ENCODE results near the gene CEACAM20.
"Not testable (repeated sequence)": the region's sequence is repeated elsewhere in the genome, so short reads cannot be mapped to it uniquely, and the experiment has no call there.

The CEACAM20 gene

DNA sequence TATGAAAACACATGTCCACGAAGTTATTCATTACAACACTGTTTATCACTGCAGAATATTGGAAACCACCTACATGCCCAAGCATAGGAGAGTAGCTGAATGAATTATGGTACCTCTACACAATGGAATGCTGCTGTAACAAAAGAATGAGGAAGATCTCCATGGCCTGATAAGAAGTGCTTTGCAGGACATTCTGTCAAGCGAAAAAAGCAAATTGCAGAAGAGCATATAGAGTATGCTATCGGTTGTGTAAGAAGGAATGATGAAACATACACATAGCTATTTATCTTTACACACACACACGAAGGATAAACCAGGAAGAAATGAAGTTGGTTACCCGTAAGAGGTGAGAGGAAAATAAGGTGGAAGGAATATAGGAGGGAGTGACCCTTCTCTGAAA is 37.5 kb upstream of the CEACAM20 start:
- no peaks in the 10 kb centered on the region for H3K79me1 ChIP-seq (ENCODE audit: low read length)
- H3K27ac ChIP-seq (ENCODE audit: low read depth, low read length), result no peak overlapping the region
- H4K12ac ChIP-seq (ENCODE audit: low read depth, low read length), result no peak overlapping the region
- H2AFZ ChIP-seq (ENCODE audit: insufficient read depth, low read length, poor library complexity), result no peak overlapping the region
- H3K4me2 ChIP-seq (ENCODE audit: low read length), result no peak overlapping the region
- H3K4me3 ChIP-seq (ENCODE audit: low read depth, low read length), result no peak overlapping the region
- H2BK120ac ChIP-seq (ENCODE audit: insufficient read depth, low read length, poor library complexity), result no peak overlapping the region
- no peak overlapping the region for H3K23ac ChIP-seq (ENCODE audit: low read length)
- H3K18ac ChIP-seq (ENCODE audit: low read length), result no peak overlapping the region
- H2AK5ac ChIP-seq (ENCODE audit: low read length), result no peak overlapping the region
- peak; percentile 36 to 88 for DNase-seq
- no peaks in the 10 kb centered on the region for H3K27me3 ChIP-seq (ENCODE audit: insufficient read depth, low read length)
- H3K9ac ChIP-seq (ENCODE audit: low read length), result no peak overlapping the region
- no peaks in the 10 kb centered on the region for H3K9me3 ChIP-seq (ENCODE audit: insufficient read depth, low read depth, low read length)
- H4K91ac ChIP-seq (ENCODE audit: low read depth, low read length), result no peak overlapping the region
- no peaks in the 10 kb centered on the region for H3K36me3 ChIP-seq (ENCODE audit: control insufficient read depth in 1 of 2, insufficient read depth in 2 of 2, low read length in 2 of 2)
- no peak overlapping the region for H4K8ac ChIP-seq (ENCODE audit: low read depth, low read length)
- H3K4ac ChIP-seq (ENCODE audit: low read depth, low read length), result no peak overlapping the region
- no peaks in the 10 kb centered on the region for H3K79me2 ChIP-seq (ENCODE audit: control insufficient read depth, insufficient read depth, low read length, poor library complexity)
- no peak overlapping the region for H2BK12ac ChIP-seq (ENCODE audit: low read length)
- no peak overlapping the region for H2BK5ac ChIP-seq (ENCODE audit: low read depth, low read length, poor library complexity)
- H3K4me1 ChIP-seq (ENCODE audit: control insufficient read depth in 1 of 2, insufficient read depth in 2 of 2, low read length in 2 of 2), result no peaks in the 10 kb centered on the region
- H3K14ac ChIP-seq (ENCODE audit: low read length), result no peak overlapping the region
- no CpG with 5 or more reads among the region's 5 CpGs for WGBS (ENCODE audit: extremely low coverage, insufficient coverage, insufficient read length)

DNA sequence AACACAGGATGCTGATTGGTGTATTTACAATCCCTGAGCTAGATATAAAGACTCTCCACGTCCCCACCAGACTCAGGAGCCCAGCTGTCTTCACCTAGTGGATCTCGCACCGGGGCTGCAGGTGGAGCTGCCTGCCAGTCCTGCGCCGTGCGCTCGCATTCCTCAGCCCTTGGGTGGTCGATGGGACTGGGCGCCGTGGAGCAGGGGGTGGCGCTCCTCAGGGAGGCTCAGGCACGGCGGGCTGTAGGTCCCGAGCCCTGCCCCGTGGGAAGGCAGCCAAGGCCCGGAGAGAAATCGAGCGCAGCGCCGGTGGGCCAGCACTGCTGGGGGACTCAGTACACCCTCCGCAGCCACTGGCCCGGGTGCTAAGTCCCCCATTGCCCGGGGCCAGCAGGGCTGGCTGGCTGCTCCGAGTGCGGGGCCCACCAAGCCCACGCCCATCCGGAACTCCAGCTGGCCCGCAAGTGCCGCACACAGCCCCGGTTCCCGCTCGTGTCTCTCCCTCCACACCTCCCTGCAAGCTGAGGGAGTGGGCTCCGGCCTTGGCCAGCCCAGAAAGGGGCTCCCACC is 33.7 kb upstream of the CEACAM20 start:
- H2AFZ ChIP-seq (ENCODE audit: insufficient read depth, low read length, poor library complexity), result not testable (repeated sequence)

DNA sequence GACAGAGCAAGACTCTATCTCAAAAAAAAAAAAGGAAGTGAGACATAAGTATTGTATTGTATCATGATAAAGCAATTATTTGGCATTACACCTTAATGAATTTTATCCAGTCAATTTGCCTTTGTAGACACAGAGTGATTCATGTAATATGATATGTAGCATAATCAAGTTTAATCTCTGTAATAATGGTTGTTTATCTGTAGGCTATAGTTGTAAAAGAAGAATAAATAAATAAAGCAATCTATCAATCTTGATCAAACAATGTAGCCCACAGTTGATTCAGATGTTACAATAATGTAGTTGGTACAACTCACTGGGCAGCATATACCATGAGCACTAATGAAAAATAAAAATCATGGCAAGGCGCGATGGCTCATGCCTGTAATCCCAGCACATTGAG is 28.5 kb upstream of the CEACAM20 start:
- no peaks in the 10 kb centered on the region for H3K9me3 ChIP-seq (ENCODE audit: insufficient read depth, low read depth, low read length)
- no CpG with 5 or more reads among the region's 2 CpGs for WGBS (ENCODE audit: extremely low coverage, insufficient coverage, insufficient read length)

More for the DNA sequence above, 33.7 kb upstream of the CEACAM20 start:
- DNase-seq; H4K8ac ChIP-seq (ENCODE audit: low read depth, low read length); H4K91ac ChIP-seq (ENCODE audit: low read depth, low read length); H3K9me3 ChIP-seq (ENCODE audit: insufficient read depth, low read depth, low read length); H3K79me2 ChIP-seq (ENCODE audit: control insufficient read depth, insufficient read depth, low read length, poor library complexity); H3K27me3 ChIP-seq (ENCODE audit: insufficient read depth, low read length); H2BK120ac ChIP-seq (ENCODE audit: insufficient read depth, low read length, poor library complexity); H4K12ac ChIP-seq (ENCODE audit: low read depth, low read length); H3K27ac ChIP-seq (ENCODE audit: low read depth, low read length); H3K23ac ChIP-seq (ENCODE audit: low read length); H3K18ac ChIP-seq (ENCODE audit: low read length); H2AK5ac ChIP-seq (ENCODE audit: low read length); H3K14ac ChIP-seq (ENCODE audit: low read length); H2BK12ac ChIP-seq (ENCODE audit: low read length); H3K4me1 ChIP-seq (ENCODE audit: control insufficient read depth in 1 of 2, insufficient read depth in 2 of 2, low read length in 2 of 2); H2BK5ac ChIP-seq (ENCODE audit: low read depth, low read length, poor library complexity); H3K4ac ChIP-seq (ENCODE audit: low read depth, low read length); H3K4me2 ChIP-seq (ENCODE audit: low read length); H3K79me1 ChIP-seq (ENCODE audit: low read length); H3K36me3 ChIP-seq (ENCODE audit: control insufficient read depth in 1 of 2, insufficient read depth in 2 of 2, low read length in 2 of 2); H3K4me3 ChIP-seq (ENCODE audit: low read depth, low read length); H3K9ac ChIP-seq (ENCODE audit: low read length): not testable (repeated sequence)
- WGBS (ENCODE audit: extremely low coverage, insufficient coverage, insufficient read length), result no CpG with 5 or more reads among the region's 33 CpGs

DNA sequence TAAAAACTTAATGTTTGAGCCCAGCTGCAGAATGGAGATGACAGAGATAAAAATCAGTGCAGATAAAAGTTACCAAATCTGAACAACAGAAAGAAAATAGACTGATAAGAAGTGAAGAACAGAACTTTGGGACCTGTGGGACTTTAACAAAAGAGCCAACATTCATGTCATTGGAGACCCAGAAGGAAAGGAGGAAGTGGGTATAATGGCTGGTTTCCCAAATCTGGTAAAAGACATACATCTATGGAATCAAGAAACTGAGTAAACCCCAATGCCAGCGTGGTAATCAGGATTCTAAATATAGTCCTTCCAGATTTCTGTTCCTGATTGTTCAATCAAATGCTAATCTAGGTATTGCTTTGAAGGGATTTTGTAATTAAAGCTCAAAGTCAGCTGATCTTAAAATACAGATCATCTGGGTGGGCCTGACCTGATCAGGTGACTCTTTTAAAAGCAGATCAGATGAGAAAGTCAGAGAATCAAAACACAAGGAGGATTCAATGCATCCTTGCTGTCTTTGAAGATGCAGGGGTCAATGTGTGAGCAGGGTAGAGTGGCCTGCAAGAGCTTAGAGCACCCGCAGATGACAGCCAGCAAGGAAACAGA is 25.3 kb upstream of the CEACAM20 start:
- no peak overlapping the region for H3K18ac ChIP-seq (ENCODE audit: low read length)
- no peak overlapping the region for H4K8ac ChIP-seq (ENCODE audit: low read depth, low read length)
- no peak overlapping the region for H3K4ac ChIP-seq (ENCODE audit: low read depth, low read length)
- H3K4me3 ChIP-seq (ENCODE audit: low read depth, low read length), result no peak overlapping the region
- H2AK5ac ChIP-seq (ENCODE audit: low read length), result no peak overlapping the region
- no CpG with 5 or more reads among the region's 2 CpGs for WGBS (ENCODE audit: extremely low coverage, insufficient coverage, insufficient read length)
- no peak overlapping the region for H4K12ac ChIP-seq (ENCODE audit: low read depth, low read length)
- no peak overlapping the region for H3K14ac ChIP-seq (ENCODE audit: low read length)
- no peak overlapping the region for H3K27ac ChIP-seq (ENCODE audit: low read depth, low read length)
- H3K4me1 ChIP-seq (ENCODE audit: control insufficient read depth in 1 of 2, insufficient read depth in 2 of 2, low read length in 2 of 2), result peaks cover 0 to 6% of the 10 kb centered on the region in 2 experiments
- no peak for DNase-seq
- no peaks in the 10 kb centered on the region for H3K27me3 ChIP-seq (ENCODE audit: insufficient read depth, low read length)
- H3K4me2 ChIP-seq (ENCODE audit: low read length), result no peak overlapping the region
- no peak overlapping the region for H3K9ac ChIP-seq (ENCODE audit: low read length)
- no peak overlapping the region for H2BK5ac ChIP-seq (ENCODE audit: low read depth, low read length, poor library complexity)
- H2BK12ac ChIP-seq (ENCODE audit: low read length), result no peak overlapping the region
- no peak overlapping the region for H4K91ac ChIP-seq (ENCODE audit: low read depth, low read length)
- H2AFZ ChIP-seq (ENCODE audit: insufficient read depth, low read length, poor library complexity), result no peak overlapping the region
- H3K36me3 ChIP-seq (ENCODE audit: control insufficient read depth in 1 of 2, insufficient read depth in 2 of 2, low read length in 2 of 2), result no peaks in the 10 kb centered on the region
- no peaks in the 10 kb centered on the region for H3K9me3 ChIP-seq (ENCODE audit: insufficient read depth, low read depth, low read length)
- no peak overlapping the region for H3K23ac ChIP-seq (ENCODE audit: low read length)
- no peak overlapping the region for H2BK120ac ChIP-seq (ENCODE audit: insufficient read depth, low read length, poor library complexity)
- no peaks in the 10 kb centered on the region for H3K79me1 ChIP-seq (ENCODE audit: low read length)
- H3K79me2 ChIP-seq (ENCODE audit: control insufficient read depth, insufficient read depth, low read length, poor library complexity), result no peaks in the 10 kb centered on the region

More for the DNA sequence above, 28.5 kb upstream of the CEACAM20 start:
- Histone ChIP-seq H3K79me2 (ENCODE audit: control insufficient read depth, insufficient read depth, low read length, poor library complexity) (no peaks in the 10 kb centered on the region), H3K27ac (ENCODE audit: low read depth, low read length) (no peak overlapping the region), H3K9ac (ENCODE audit: low read length) (no peak overlapping the region), H3K4ac (ENCODE audit: low read depth, low read length) (no peak overlapping the region), H4K8ac (ENCODE audit: low read depth, low read length) (no peak overlapping the region), H3K4me1 (ENCODE audit: control insufficient read depth in 1 of 2, insufficient read depth in 2 of 2, low read length in 2 of 2) (peaks cover 0 to 6% of the 10 kb centered on the region in 2 experiments), H2AK5ac (ENCODE audit: low read length) (no peak overlapping the region), H3K23ac (ENCODE audit: low read length) (no peak overlapping the region), H3K4me3 (ENCODE audit: low read depth, low read length) (no peak overlapping the region), H3K4me2 (ENCODE audit: low read length) (no peak overlapping the region), H2BK12ac (ENCODE audit: low read length) (no peak overlapping the region), H4K12ac (ENCODE audit: low read depth, low read length) (no peak overlapping the region), H3K27me3 (ENCODE audit: insufficient read depth, low read length) (no peaks in the 10 kb centered on the region), H4K91ac (ENCODE audit: low read depth, low read length) (no peak overlapping the region), H2AFZ (ENCODE audit: insufficient read depth, low read length, poor library complexity) (no peak overlapping the region), H3K36me3 (ENCODE audit: control insufficient read depth in 1 of 2, insufficient read depth in 2 of 2, low read length in 2 of 2) (no peaks in the 10 kb centered on the region), H3K14ac (ENCODE audit: low read length) (no peak overlapping the region), H3K18ac (ENCODE audit: low read length) (no peak overlapping the region), H2BK120ac (ENCODE audit: insufficient read depth, low read length, poor library complexity) (no peak overlapping the region), H3K79me1 (ENCODE audit: low read length) (no peaks in the 10 kb centered on the region), H2BK5ac (ENCODE audit: low read depth, low read length, poor library complexity) (no peak overlapping the region)
- no peak for DNase-seq
